Vagina (tissue), 2 donors: ENCODE data around the gene NEDD8.

Source experiments
- CTCF ChIP-seq, 3 experiments: fragments of 450-650 bp in 2 of 3; fragments of 200-600 bp in 1 of 3; sonication (generic) in 1 of 3; IDR thresholded peaks; one replicate each; pipeline ENCODE4 v1.5.1; 2017 to 2019; ENCODE audit warnings: antibody characterized with exemption in 3 of 3, mild to moderate bottlenecking in 2 of 3, moderate library complexity in 2 of 3
- POLR2A ChIP-seq, 2 donors: fragments of 450-650 bp; IDR thresholded peaks; one replicate each; pipeline ENCODE4 v1.6.1; 2017; ENCODE audit warnings: antibody characterized with exemption in 2 of 2, mild to moderate bottlenecking in 2 of 2, moderate library complexity in 2 of 2
- POLR2AphosphoS5 ChIP-seq, 2 donors: sonication (generic); formaldehyde crosslinking; IDR thresholded peaks; one replicate each; pipeline ENCODE4 v1.9.0; 2017; ENCODE audit warnings: antibody characterized with exemption in 2 of 2, mild to moderate bottlenecking in 2 of 2, low read depth in 1 of 2; ENCODE audit not compliant: insufficient read depth in 1 of 2

- TF ChIP-seq POLR2A (IDR thresholded peaks at IDR 0.05) (no peak), CTCF (IDR thresholded peaks at IDR 0.05) (no peak), POLR2AphosphoS5 (IDR thresholded peaks at IDR 0.05; ENCODE audit: insufficient read depth in 1 of 2, low read depth in 1 of 2) (no peak)
Observed at GRCh38 chr14:24176599-24176998, 55.6 kb downstream of the NEDD8 start.
